ENCODE data around the gene DMAP1.
A peak's percentile ranks its signal among the peaks of the same experiment; 100 is the strongest.

Gene DMAP1

GRCh38 chr1:44228218-44228617 is 14.9 kb downstream of the DMAP1 start:
- no peak for DNase-seq (ENCODE audit: low read depth in 2 of 2)

GRCh38 chr1:44229435-44230167 is 16.3 kb downstream of the DMAP1 start:
- no peak for DNase-seq (ENCODE audit: low read depth in 2 of 2)

GRCh38 chr1:44230796-44231195 is 17.5 kb downstream of the DMAP1 start:
- DNase-seq (ENCODE audit: low read depth in 2 of 2) = no peak

GRCh38 chr1:44233593-44233992 is 20.3 kb downstream of the DMAP1 start:
- no peak for DNase-seq (ENCODE audit: low read depth in 2 of 2)

- no peak for DNase-seq (ENCODE audit: low read depth in 2 of 2)
These were observed 22.5 kb downstream of the DMAP1 start for GRCh38 chr1:44235808-44236207.

GRCh38 chr1:44236490-44237272 is 23.4 kb downstream of the DMAP1 start:
- no peak for DNase-seq (ENCODE audit: low read depth in 2 of 2)

- peak; percentile 19 to 23 for DNase-seq (ENCODE audit: low read depth in 2 of 2)
These were observed 24.6 kb downstream of the DMAP1 start for GRCh38 chr1:44237721-44238457.

GRCh38 chr1:44238660-44239059 is 25.4 kb downstream of the DMAP1 start:
- no peak for DNase-seq (ENCODE audit: low read depth in 2 of 2)

- no peak for DNase-seq (ENCODE audit: low read depth in 2 of 2)
These were observed 26.2 kb downstream of the DMAP1 start for GRCh38 chr1:44239331-44239960.

- no peak for DNase-seq (ENCODE audit: low read depth in 2 of 2)
These were observed 26.7 kb downstream of the DMAP1 start for GRCh38 chr1:44239961-44240371.

- no peak for DNase-seq (ENCODE audit: low read depth in 2 of 2)
These were observed 27.8 kb downstream of the DMAP1 start for GRCh38 chr1:44240802-44241671.

GRCh38 chr1:44242746-44243145 is 29.5 kb downstream of the DMAP1 start:
- DNase-seq (ENCODE audit: low read depth in 2 of 2) = no peak

- DNase-seq (ENCODE audit: low read depth in 2 of 2) = no peak
These were observed 30.7 kb downstream of the DMAP1 start for GRCh38 chr1:44243782-44244495.

GRCh38 chr1:44244986-44245385 is 31.7 kb downstream of the DMAP1 start:
- no peak for DNase-seq (ENCODE audit: low read depth in 2 of 2)

- DNase-seq (ENCODE audit: low read depth in 2 of 2) = no peak
These were observed 33.5 kb downstream of the DMAP1 start for GRCh38 chr1:44246806-44247205.

- no peak for DNase-seq (ENCODE audit: low read depth in 2 of 2)
These were observed 36.3 kb downstream of the DMAP1 start for GRCh38 chr1:44249543-44249942.

- DNase-seq (ENCODE audit: low read depth in 2 of 2) = no peak
These were observed 37.0 kb downstream of the DMAP1 start for GRCh38 chr1:44250068-44250781.

- DNase-seq (ENCODE audit: low read depth in 2 of 2) = no peak
These were observed 38.2 kb downstream of the DMAP1 start for GRCh38 chr1:44251486-44251885.

- no peak for DNase-seq (ENCODE audit: low read depth in 2 of 2)
These were observed 38.9 kb downstream of the DMAP1 start for GRCh38 chr1:44251989-44252671.

Data from stimulated activated CD4-positive, alpha-beta T cell treated with anti-CD3 and anti-CD28 coated beads, Interleukin-1b, Interleukin-23, amount 100 ng/mL, for 4 hours (primary cell).